HG03097 (cell line): ENCODE results near the gene LDLRAD1.
"Not testable (repeated sequence)": the region's sequence is repeated elsewhere in the genome, so short reads cannot be mapped to it uniquely, and the experiment has no call there.

Experiments used
- ATAC-seq: cut with Tn5 transposase; IDR thresholded peaks from one replicate; pipeline ENCODE4 v1.9.1; 2021; ENCODE audit not compliant: unreplicated experiment, low FRiP score

Gene LDLRAD1

GRCh38 chr1:53995683-53996082, 22.3 kb downstream of the LDLRAD1 start:
- no peak for ATAC-seq

- not testable (repeated sequence) for ATAC-seq
These were observed 23.5 kb downstream of the LDLRAD1 start for GRCh38 chr1:53994516-53994915.

GRCh38 chr1:53992085-53992874, 25.7 kb downstream of the LDLRAD1 start:
- ATAC-seq, result no peak

GRCh38 chr1:53987880-53988279, 30.1 kb downstream of the LDLRAD1 start:
- no peak for ATAC-seq

GRCh38 chr1:53986458-53986857, 31.5 kb downstream of the LDLRAD1 start:
- no peak for ATAC-seq

GRCh38 chr1:53984726-53985125, 33.3 kb downstream of the LDLRAD1 start:
- ATAC-seq, result no peak

- ATAC-seq, result no peak
These were observed 35.3 kb downstream of the LDLRAD1 start for GRCh38 chr1:53982763-53983104.

- ATAC-seq, result no peak
These were observed 35.8 kb downstream of the LDLRAD1 start for GRCh38 chr1:53982034-53982762.

GRCh38 chr1:53981220-53981619, 36.8 kb downstream of the LDLRAD1 start:
- no peak for ATAC-seq

GRCh38 chr1:53979712-53980450, 38.1 kb downstream of the LDLRAD1 start:
- no peak for ATAC-seq

GRCh38 chr1:53975861-53976260, 42.1 kb downstream of the LDLRAD1 start:
- no peak for ATAC-seq

- no peak for ATAC-seq
These were observed 46.3 kb downstream of the LDLRAD1 start for GRCh38 chr1:53971718-53972117.

GRCh38 chr1:53969323-53969722, 48.7 kb downstream of the LDLRAD1 start:
- ATAC-seq, result not testable (repeated sequence)

GRCh38 chr1:53968125-53968513, 49.9 kb downstream of the LDLRAD1 start:
- ATAC-seq, result no peak

- no peak for ATAC-seq
These were observed 50.4 kb downstream of the LDLRAD1 start for GRCh38 chr1:53967409-53968124.

GRCh38 chr1:53966794-53967193, 51.2 kb downstream of the LDLRAD1 start:
- ATAC-seq, result no peak

- no peak for ATAC-seq
These were observed 53.9 kb downstream of the LDLRAD1 start for GRCh38 chr1:53964109-53964508.

- no peak for ATAC-seq
These were observed 54.5 kb downstream of the LDLRAD1 start for GRCh38 chr1:53963460-53963859.

GRCh38 chr1:53962395-53962794, 55.6 kb downstream of the LDLRAD1 start:
- no peak for ATAC-seq

GRCh38 chr1:53959664-53960250, 58.2 kb downstream of the LDLRAD1 start:
- no peak for ATAC-seq
